ENCODE data around the gene EIF4A3.

- TF ChIP-seq CTCF (conservative IDR thresholded peaks at IDR 0.05; ENCODE audit: low read length) (no peak), EZH2phosphoT487 (IDR thresholded peaks at IDR 0.05; ENCODE audit: borderline replicate concordance) (no peak)
Measured at GRCh38 chr17:80173916-80174315, 27.0 kb upstream of the EIF4A3 start.
